ENCODE results near the gene EEF1AKMT2. TPM values are rescaled to one million over a fixed set of nuclear protein-coding genes. Genes with fewer than 3 reads are reported as not detected.

Gene EEF1AKMT2
- total and polyA plus RNA-seq, 2 of the 13 experiments (the other 11 are each of a cell fraction or from before 2014, with no cell fraction given) = 11.3 to 19.3 TPM

DNA sequence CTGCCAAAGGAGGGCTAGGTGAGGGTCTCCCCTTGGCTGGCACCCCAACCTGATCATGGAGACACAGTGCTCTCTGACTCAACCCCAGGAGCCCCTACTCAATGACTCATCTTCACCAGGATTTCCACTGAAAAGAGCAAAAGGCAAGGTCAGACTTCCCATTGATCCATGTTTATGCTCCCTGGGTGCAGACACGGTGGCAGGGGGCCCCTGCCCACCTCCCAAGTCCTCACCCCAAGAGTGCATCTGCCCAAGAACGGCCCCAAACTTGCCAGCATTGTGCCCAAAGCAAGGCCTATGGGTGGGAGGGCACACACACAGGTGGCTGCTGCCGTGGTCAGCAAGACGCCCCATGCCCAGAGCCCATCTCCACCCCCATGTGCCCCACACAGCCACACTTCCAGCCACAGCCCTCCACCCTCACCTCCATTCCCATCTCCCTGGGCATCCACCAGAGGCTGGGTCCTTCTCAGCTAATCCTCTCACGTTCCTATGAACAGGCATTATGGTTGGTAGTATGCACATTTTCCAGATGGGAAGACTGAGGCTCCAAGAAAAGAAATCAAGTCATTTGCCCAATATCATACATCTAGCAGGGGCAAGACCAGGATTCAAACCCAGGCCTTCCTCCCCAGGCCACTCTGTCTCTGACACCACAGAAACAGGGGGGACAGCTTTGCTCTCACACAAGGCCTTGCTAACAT, 78.8 kb downstream of the EEF1AKMT2 start (continued):
- TF ChIP-seq, protein P1, sequence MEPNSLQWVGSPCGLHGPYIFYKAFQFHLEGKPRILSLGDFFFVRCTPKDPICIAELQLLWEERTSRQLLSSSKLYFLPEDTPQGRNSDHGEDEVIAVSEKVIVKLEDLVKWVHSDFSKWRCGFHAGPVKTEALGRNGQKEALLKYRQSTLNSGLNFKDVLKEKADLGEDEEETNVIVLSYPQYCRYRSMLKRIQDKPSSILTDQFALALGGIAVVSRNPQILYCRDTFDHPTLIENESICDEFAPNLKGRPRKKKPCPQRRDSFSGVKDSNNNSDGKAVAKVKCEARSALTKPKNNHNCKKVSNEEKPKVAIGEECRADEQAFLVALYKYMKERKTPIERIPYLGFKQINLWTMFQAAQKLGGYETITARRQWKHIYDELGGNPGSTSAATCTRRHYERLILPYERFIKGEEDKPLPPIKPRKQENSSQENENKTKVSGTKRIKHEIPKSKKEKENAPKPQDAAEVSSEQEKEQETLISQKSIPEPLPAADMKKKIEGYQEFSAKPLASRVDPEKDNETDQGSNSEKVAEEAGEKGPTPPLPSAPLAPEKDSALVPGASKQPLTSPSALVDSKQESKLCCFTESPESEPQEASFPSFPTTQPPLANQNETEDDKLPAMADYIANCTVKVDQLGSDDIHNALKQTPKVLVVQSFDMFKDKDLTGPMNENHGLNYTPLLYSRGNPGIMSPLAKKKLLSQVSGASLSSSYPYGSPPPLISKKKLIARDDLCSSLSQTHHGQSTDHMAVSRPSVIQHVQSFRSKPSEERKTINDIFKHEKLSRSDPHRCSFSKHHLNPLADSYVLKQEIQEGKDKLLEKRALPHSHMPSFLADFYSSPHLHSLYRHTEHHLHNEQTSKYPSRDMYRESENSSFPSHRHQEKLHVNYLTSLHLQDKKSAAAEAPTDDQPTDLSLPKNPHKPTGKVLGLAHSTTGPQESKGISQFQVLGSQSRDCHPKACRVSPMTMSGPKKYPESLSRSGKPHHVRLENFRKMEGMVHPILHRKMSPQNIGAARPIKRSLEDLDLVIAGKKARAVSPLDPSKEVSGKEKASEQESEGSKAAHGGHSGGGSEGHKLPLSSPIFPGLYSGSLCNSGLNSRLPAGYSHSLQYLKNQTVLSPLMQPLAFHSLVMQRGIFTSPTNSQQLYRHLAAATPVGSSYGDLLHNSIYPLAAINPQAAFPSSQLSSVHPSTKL (CRISPR knock-in tag; IDR thresholded peaks at IDR 0.05) = peak; percentile 69
- TF ChIP-seq, protein P2, sequence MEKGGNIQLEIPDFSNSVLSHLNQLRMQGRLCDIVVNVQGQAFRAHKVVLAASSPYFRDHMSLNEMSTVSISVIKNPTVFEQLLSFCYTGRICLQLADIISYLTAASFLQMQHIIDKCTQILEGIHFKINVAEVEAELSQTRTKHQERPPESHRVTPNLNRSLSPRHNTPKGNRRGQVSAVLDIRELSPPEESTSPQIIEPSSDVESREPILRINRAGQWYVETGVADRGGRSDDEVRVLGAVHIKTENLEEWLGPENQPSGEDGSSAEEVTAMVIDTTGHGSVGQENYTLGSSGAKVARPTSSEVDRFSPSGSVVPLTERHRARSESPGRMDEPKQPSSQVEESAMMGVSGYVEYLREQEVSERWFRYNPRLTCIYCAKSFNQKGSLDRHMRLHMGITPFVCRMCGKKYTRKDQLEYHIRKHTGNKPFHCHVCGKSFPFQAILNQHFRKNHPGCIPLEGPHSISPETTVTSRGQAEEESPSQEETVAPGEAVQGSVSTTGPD (CRISPR knock-in tag; IDR thresholded peaks at IDR 0.05) = no peak
- TF ChIP-seq RXRA (CRISPR knock-in tag; IDR thresholded peaks at IDR 0.05) = peak; percentile 48; the same call in 1 of the 2 replicates
- peak; percentile 31 for TF ChIP-seq RBM22 (optimal IDR thresholded peaks at IDR 0.05; ENCODE audit: low read length)
- TF ChIP-seq EP300 (IDR thresholded peaks at IDR 0.05; ENCODE audit: low read depth in 2 of 2, low read length in 2 of 2) = peak in 1 of 2 experiments; percentile 47; a peak in 1 of 4 replicates
- no peak for TF ChIP-seq EP300 (CRISPR knock-in tag; IDR thresholded peaks at IDR 0.05; ENCODE audit: borderline replicate concordance)
- no peak for TF ChIP-seq SOX13 (IDR thresholded peaks at IDR 0.05)
- no peak for TF ChIP-seq SOX13 (CRISPR knock-in tag; conservative IDR thresholded peaks at IDR 0.05 in 1 of 2, IDR thresholded peaks at IDR 0.05 in 1 of 2)
- no peak for TF ChIP-seq ZNF678 (CRISPR knock-in tag; IDR thresholded peaks at IDR 0.05)
- TF ChIP-seq ZNF703 (CRISPR knock-in tag; IDR thresholded peaks at IDR 0.05; ENCODE audit: borderline replicate concordance) = no peak
- TF ChIP-seq GTF2F1 (IDR thresholded peaks at IDR 0.05; ENCODE audit: low read length) = no peak
- TF ChIP-seq, protein P3, sequence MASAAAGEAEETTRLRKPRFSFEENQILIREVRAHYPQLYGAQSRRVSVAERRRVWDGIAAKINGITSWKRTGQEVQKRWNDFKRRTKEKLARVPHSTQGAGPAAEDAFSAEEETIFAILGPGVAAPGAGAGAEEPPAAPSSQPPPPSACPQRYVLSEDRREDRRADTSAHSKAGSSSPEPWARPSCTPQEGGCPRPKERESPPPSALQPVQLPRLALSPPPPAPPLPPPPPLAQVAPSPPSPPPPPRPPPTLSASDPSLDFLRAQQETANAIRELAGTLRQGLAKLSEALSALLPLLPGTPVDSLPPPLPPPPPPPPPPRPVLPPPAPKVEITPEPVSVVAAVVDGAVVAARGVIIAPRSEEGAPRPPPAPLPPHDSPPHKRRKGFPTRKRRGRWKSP (CRISPR knock-in tag; IDR thresholded peaks at IDR 0.05) = no peak
- TF ChIP-seq, protein P4, sequence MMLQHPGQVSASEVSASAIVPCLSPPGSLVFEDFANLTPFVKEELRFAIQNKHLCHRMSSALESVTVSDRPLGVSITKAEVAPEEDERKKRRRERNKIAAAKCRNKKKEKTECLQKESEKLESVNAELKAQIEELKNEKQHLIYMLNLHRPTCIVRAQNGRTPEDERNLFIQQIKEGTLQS (CRISPR knock-in tag; IDR thresholded peaks at IDR 0.05) = peak; percentile 24; the same call in 1 of the 2 replicates
- no peak for TF ChIP-seq ZNF451 (CRISPR knock-in tag; IDR thresholded peaks at IDR 0.05)
- TF ChIP-seq KDM3A (CRISPR knock-in tag; IDR thresholded peaks at IDR 0.05; ENCODE audit: low read depth) = no peak
- TF ChIP-seq ZNF547 (CRISPR knock-in tag; IDR thresholded peaks at IDR 0.05) = no peak
- 0 out of 2 replicates have a peak, but pooled peaks have one; percentile 16 for TF ChIP-seq IRF2 (CRISPR knock-in tag; IDR thresholded peaks at IDR 0.05)
- TF ChIP-seq, protein P5, sequence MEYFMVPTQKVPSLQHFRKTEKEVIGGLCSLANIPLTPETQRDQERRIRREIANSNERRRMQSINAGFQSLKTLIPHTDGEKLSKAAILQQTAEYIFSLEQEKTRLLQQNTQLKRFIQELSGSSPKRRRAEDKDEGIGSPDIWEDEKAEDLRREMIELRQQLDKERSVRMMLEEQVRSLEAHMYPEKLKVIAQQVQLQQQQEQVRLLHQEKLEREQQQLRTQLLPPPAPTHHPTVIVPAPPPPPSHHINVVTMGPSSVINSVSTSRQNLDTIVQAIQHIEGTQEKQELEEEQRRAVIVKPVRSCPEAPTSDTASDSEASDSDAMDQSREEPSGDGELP (IDR thresholded peaks at IDR 0.05; ENCODE audit: borderline replicate concordance, low read depth) = no peak
